Stimulated activated memory B cell treated with anti-CD40 and anti-IgM and Interleukin-4, amounts not matched to agents 10 μg/mL and 1 μg/mL and 100 μg/mL, for 72 hours (primary cell): ENCODE results near the gene ZBTB9.
"Not testable (repeated sequence)": the region's sequence is repeated elsewhere in the genome, so short reads cannot be mapped to it uniquely, and the experiment has no call there.

Experiments used
- ATAC-seq: fragments of 150-1000 bp; cut with Tn5 transposase; 2 replicates; pipeline ENCODE4 v1.10.0; 2021
- H3K27ac Mint-ChIP-seq: one replicate; pipeline ENCODE4 v1.8.0; 2022; ENCODE audit warnings: mild to moderate bottlenecking, mixed read lengths
- H3K27me3 Mint-ChIP-seq: one replicate; pipeline ENCODE4 v1.8.0; 2022; ENCODE audit warnings: mixed read lengths
- H3K36me3 Mint-ChIP-seq: one replicate; pipeline ENCODE4 v1.8.0; 2022; ENCODE audit warnings: mixed read lengths
- H3K4me1 Mint-ChIP-seq: one replicate; pipeline ENCODE4 v1.8.0; 2022; ENCODE audit warnings: mixed read lengths
- H3K4me3 Mint-ChIP-seq: one replicate; pipeline ENCODE4 v1.8.0; 2022; ENCODE audit warnings: mild to moderate bottlenecking, moderate library complexity, mixed read lengths
- H3K9me3 Mint-ChIP-seq: one replicate; pipeline ENCODE4 v1.8.0; 2022; ENCODE audit warnings: mixed read lengths

ZBTB9 gene

DNA sequence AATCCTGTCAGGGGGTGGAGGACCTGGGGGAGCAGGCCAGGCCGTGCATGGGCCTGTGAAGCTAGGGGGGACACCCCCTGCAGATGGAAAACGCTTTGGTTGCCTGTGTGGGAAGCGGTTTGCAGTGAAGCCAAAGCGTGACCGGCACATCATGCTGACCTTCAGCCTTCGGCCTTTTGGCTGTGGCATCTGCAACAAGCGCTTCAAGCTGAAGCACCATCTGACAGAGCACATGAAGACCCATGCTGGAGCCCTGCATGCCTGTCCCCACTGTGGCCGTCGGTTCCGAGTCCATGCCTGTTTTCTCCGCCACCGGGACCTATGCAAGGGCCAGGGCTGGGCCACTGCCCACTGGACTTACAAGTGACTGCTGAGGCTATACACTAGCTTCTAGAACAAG lies 1.8 kb downstream of the ZBTB9 start:
- Mint-ChIP-seq H3K9me3 (no peaks in the 10 kb centered on the region), H3K27me3 (no peaks in the 10 kb centered on the region), H3K4me1 (peaks cover 37% of the 10 kb centered on the region), H3K36me3 (peaks cover 22% of the 10 kb centered on the region), H3K4me3 (no peak overlapping the region), H3K27ac (peak overlapping the region; percentile 94)
- no peak for ATAC-seq

DNA sequence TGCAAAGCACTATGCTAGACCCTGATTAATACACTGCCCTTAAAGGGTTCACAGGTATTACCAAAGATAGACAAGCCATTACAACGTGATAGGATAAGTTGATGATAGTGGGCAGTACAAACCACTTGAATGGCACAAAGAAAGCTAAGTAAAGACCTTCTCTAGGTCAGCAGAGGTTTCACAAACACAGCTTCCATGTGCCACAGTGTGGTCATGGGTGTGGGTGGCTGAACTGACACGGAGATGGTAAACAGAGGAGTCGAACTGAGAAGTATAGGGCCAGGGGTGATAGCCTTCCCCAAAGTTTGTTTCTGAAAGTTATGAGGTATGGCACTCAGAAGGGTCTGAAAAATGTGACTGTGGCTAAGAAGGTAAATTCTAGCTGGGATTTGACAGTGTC lies 4.3 kb downstream of the ZBTB9 start:
- H3K36me3 Mint-ChIP-seq = peaks cover 22% of the 10 kb centered on the region
- H3K4me1 Mint-ChIP-seq = peaks cover 25% of the 10 kb centered on the region
- H3K27me3 Mint-ChIP-seq = no peaks in the 10 kb centered on the region
- no peaks in the 10 kb centered on the region for H3K9me3 Mint-ChIP-seq
- no peak for ATAC-seq
- no peak overlapping the region for H3K27ac Mint-ChIP-seq
- H3K4me3 Mint-ChIP-seq = no peak overlapping the region

GRCh38 chr6:33459226-33459625 lies 4.8 kb downstream of the ZBTB9 start:
- peaks cover 22% of the 10 kb centered on the region for H3K36me3 Mint-ChIP-seq
- no peaks in the 10 kb centered on the region for H3K9me3 Mint-ChIP-seq
- H3K27me3 Mint-ChIP-seq = no peaks in the 10 kb centered on the region
- no peak overlapping the region for H3K27ac Mint-ChIP-seq
- no peak overlapping the region for H3K4me3 Mint-ChIP-seq
- peaks cover 20% of the 10 kb centered on the region for H3K4me1 Mint-ChIP-seq
- no peak for ATAC-seq

DNA sequence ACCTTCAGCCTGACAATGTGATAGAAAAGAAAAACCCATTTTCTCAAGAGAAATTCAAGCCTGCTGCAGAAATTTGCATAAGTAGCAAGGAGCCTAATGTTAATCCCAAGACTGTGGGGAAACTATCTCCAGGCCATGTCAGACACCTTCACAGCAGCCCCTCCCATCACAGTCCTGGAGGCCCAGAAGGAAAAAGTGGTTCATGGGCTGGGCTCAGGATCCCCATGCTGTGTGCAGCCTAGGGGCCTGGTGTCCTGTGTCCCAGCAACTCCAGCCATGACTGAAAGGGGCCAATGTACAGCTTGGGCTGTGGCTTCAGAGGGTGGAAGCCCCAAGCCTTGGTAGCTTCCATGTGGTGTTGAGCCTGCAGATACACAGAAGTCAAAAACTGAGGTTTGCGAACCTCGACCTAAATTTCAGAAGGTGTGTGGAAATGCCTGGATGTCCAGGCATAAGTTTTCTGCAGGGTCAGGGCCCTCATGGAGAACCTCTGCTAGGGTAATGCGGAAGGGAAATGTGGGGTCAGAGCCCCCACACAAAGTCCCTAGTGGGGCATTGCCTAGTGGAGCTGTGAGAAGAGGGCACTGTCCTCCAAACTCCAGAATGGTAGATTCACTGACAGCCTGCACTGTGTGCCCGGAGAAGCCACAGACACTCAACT lies 11.8 kb downstream of the ZBTB9 start:
- no peak for ATAC-seq
- Mint-ChIP-seq H3K36me3 (no peaks in the 10 kb centered on the region), H3K4me1 (no peaks in the 10 kb centered on the region), H3K27me3 (no peaks in the 10 kb centered on the region), H3K9me3 (no peaks in the 10 kb centered on the region), H3K27ac (no peak overlapping the region), H3K4me3 (no peak overlapping the region)

DNA sequence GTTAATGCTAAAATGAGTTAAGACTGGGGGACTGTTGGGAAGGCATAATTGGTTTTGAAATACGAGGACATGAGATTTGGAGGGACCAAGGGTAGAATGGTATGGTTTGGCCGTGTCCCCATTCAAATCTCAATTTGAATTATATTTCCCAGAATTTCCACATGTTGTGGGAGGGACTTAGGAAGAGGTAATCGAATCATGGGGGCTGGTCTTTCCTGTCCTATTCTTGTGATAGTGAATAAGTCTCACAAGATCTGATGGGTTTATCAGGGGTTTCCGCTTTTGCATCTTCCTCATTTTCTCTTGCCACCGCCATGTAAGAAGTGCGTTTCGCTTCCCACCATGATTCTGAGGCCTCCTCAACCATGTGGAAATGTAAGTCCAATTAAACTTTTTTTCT lies 12.7 kb downstream of the ZBTB9 start:
- H3K4me3 Mint-ChIP-seq = no peak overlapping the region
- no peaks in the 10 kb centered on the region for H3K4me1 Mint-ChIP-seq
- no peaks in the 10 kb centered on the region for H3K36me3 Mint-ChIP-seq
- no peak overlapping the region for H3K27ac Mint-ChIP-seq
- H3K27me3 Mint-ChIP-seq = no peaks in the 10 kb centered on the region
- no peaks in the 10 kb centered on the region for H3K9me3 Mint-ChIP-seq
- ATAC-seq = no peak

GRCh38 chr6:33469661-33470060 lies 15.3 kb downstream of the ZBTB9 start:
- Mint-ChIP-seq H3K4me3 (no peak overlapping the region), H3K4me1 (no peaks in the 10 kb centered on the region), H3K27ac (no peak overlapping the region), H3K27me3 (no peaks in the 10 kb centered on the region), H3K9me3 (no peaks in the 10 kb centered on the region), H3K36me3 (no peaks in the 10 kb centered on the region)
- ATAC-seq = no peak

GRCh38 chr6:33477864-33478263 lies 23.5 kb downstream of the ZBTB9 start:
- Mint-ChIP-seq H3K27me3 (peaks cover 9% of the 10 kb centered on the region), H3K4me1 (no peaks in the 10 kb centered on the region), H3K36me3 (no peaks in the 10 kb centered on the region), H3K27ac (no peak overlapping the region), H3K4me3 (no peak overlapping the region), H3K9me3 (peaks cover 2% of the 10 kb centered on the region)
- ATAC-seq = no peak

- peaks cover 2% of the 10 kb centered on the region for H3K9me3 Mint-ChIP-seq
- no peak for ATAC-seq
- no peak overlapping the region for H3K27ac Mint-ChIP-seq
- no peaks in the 10 kb centered on the region for H3K4me1 Mint-ChIP-seq
- no peaks in the 10 kb centered on the region for H3K36me3 Mint-ChIP-seq
- H3K4me3 Mint-ChIP-seq = no peak overlapping the region
- H3K27me3 Mint-ChIP-seq = peaks cover 9% of the 10 kb centered on the region
Measured at GRCh38 chr6:33481192-33481591, 26.8 kb downstream of the ZBTB9 start.

DNA sequence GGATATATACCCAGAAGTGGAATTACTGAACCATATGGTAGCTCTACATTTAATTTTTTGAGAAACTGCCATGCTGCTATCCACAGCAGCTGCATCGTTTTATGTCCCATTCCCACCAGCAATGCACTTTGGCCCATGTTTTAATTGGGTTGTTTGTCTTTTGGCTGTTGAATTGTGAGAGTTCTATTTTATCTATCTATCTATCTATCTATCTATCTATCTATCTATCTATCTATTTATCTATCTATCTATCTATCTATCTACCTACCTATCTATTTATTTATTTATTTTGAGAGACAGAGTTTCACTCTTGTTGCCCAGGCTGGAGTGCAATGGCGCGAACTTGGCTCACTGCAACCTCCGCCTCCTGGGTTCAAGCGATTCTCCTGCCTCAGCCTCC lies 28.2 kb downstream of the ZBTB9 start:
- not testable (repeated sequence) for H3K36me3 Mint-ChIP-seq, H3K4me1 Mint-ChIP-seq, H3K4me3 Mint-ChIP-seq, H3K27ac Mint-ChIP-seq, ATAC-seq, H3K9me3 Mint-ChIP-seq
- peaks cover 12% of the 10 kb centered on the region for H3K27me3 Mint-ChIP-seq

- Mint-ChIP-seq H3K36me3 (no peaks in the 10 kb centered on the region), H3K27me3 (peaks cover 22% of the 10 kb centered on the region), H3K4me3 (no peak overlapping the region), H3K27ac (no peak overlapping the region), H3K9me3 (peaks cover 2% of the 10 kb centered on the region), H3K4me1 (no peaks in the 10 kb centered on the region)
- no peak for ATAC-seq
Measured at GRCh38 chr6:33483678-33484077, 29.3 kb downstream of the ZBTB9 start.

GRCh38 chr6:33484673-33485262 lies 30.4 kb downstream of the ZBTB9 start:
- not testable (repeated sequence) for ATAC-seq, H3K4me1 Mint-ChIP-seq, H3K36me3 Mint-ChIP-seq, H3K9me3 Mint-ChIP-seq, H3K4me3 Mint-ChIP-seq, H3K27ac Mint-ChIP-seq
- H3K27me3 Mint-ChIP-seq = peaks cover 29% of the 10 kb centered on the region

DNA sequence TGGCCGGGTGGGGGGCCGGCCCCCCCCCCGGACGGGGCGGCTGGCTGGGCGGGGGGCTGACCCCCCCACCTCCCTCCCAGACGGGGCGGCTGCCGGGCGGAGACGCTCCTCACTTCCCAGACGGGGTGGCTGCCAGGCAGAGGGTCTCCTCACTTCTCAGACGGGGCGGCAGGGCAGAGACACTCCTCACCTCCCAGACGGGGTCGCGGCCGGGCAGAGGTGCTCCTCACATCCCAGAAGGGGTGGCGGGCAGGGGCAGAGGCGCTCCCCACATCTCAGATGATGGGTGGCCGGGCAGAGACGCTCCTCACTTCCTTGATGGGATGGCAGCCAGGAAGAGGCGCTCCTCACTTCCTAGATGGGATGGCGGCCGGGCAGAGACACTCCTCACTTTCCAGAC lies 31.3 kb downstream of the ZBTB9 start:
- not testable (repeated sequence) for H3K27ac Mint-ChIP-seq, ATAC-seq, H3K36me3 Mint-ChIP-seq, H3K4me3 Mint-ChIP-seq, H3K9me3 Mint-ChIP-seq, H3K4me1 Mint-ChIP-seq
- H3K27me3 Mint-ChIP-seq = peaks cover 32% of the 10 kb centered on the region

GRCh38 chr6:33488339-33488738 lies 34.0 kb downstream of the ZBTB9 start:
- Mint-ChIP-seq H3K4me1 (peaks cover 6% of the 10 kb centered on the region), H3K9me3 (no peaks in the 10 kb centered on the region), H3K4me3 (no peak overlapping the region), H3K36me3 (no peaks in the 10 kb centered on the region), H3K27ac (no peak overlapping the region), H3K27me3 (peaks cover 27% of the 10 kb centered on the region)
- ATAC-seq = no peak

- Mint-ChIP-seq H3K27ac (no peak overlapping the region), H3K36me3 (no peaks in the 10 kb centered on the region), H3K9me3 (no peaks in the 10 kb centered on the region), H3K27me3 (peaks cover 27% of the 10 kb centered on the region), H3K4me1 (peaks cover 6% of the 10 kb centered on the region), H3K4me3 (no peak overlapping the region)
- no peak for ATAC-seq
Measured at GRCh38 chr6:33490198-33490597, 35.8 kb downstream of the ZBTB9 start.

GRCh38 chr6:33490621-33491020 lies 36.2 kb downstream of the ZBTB9 start:
- Mint-ChIP-seq H3K4me3 (no peak overlapping the region), H3K4me1 (peaks cover 6% of the 10 kb centered on the region), H3K27me3 (peaks cover 27% of the 10 kb centered on the region), H3K36me3 (no peaks in the 10 kb centered on the region), H3K27ac (no peak overlapping the region), H3K9me3 (no peaks in the 10 kb centered on the region)
- ATAC-seq = no peak

DNA sequence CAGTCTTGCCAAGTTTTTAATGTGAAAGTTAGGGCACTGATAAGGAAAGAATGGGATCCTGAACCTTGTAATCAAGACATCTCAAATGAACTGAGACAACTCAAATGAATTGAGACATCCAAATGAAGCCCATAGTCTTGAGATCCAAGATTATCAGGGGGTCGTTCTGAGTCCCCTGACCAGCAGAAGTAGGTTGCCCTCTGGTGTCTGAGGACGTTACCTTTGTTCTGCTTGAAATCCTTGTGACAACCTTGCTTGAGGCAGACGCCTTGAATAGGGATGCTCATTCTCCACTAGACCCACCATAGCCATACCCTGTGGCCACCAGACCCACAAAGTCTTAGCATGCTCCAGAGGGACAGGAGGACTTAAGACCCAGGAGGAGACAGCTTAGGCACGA lies 37.7 kb downstream of the ZBTB9 start:
- H3K36me3 Mint-ChIP-seq = no peaks in the 10 kb centered on the region
- H3K4me3 Mint-ChIP-seq = no peak overlapping the region
- H3K9me3 Mint-ChIP-seq = no peaks in the 10 kb centered on the region
- peaks cover 27% of the 10 kb centered on the region for H3K27me3 Mint-ChIP-seq
- ATAC-seq = no peak
- H3K27ac Mint-ChIP-seq = no peak overlapping the region
- peaks cover 6% of the 10 kb centered on the region for H3K4me1 Mint-ChIP-seq
